ENCODE data around the gene TMEM184B. TPM values are rescaled to one million over a fixed set of nuclear protein-coding genes. Genes with fewer than 3 reads are reported as not detected.

The TMEM184B gene
- total and polyA plus RNA-seq, 4 donors = 7.5 to 12.6 (median 9.9) TPM

DNA sequence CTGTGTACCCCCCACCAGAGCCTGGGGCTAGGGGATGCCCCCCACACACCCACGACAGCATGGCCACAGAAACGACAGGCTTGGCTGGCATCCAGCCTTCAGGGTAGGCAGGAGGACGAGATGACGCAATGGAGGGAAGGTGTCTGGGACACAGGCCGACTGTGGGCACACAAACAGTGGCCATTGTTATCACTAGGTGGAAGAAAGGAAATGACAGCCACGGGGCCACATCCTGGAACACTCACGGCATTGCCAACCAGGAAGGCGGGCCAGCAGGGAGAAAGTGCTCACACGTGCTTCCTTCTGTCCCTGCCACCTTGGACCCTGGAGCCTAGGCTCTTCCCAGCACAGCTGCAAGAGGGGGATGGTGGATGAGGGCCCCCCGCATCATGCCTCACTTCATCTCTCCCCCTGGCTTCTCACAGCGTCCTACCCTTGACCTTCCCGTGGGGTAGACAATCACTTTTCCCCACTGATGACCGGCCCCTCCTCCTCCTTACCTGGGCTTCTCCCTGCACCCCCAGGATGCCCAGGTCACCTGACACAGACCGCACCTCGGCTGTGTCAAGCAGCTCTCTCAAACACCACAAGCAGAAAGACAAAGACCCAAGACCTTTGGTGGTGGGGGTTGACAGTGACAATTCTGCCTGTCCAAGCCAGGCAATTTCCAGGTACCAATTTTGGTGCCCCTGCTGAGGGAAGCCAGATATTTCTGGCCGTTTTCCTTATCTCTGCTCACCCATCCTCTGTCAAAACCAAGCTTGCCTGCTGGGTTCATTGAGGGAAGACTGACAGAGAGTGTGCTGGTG is 99.8 kb downstream of the TMEM184B start (continued):
- TF ChIP-seq GABPA (IDR thresholded peaks at IDR 0.05 in 1 of 2, conservative IDR thresholded peaks at IDR 0.05 in 1 of 2) = peak in 1 of 2 donors; percentile 14
- TF ChIP-seq, protein P1, sequence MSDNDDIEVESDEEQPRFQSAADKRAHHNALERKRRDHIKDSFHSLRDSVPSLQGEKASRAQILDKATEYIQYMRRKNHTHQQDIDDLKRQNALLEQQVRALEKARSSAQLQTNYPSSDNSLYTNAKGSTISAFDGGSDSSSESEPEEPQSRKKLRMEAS (IDR thresholded peaks at IDR 0.05) = peak; percentile 89
- TF ChIP-seq FOXA2 (IDR thresholded peaks at IDR 0.05) = peak; percentile 23

DNA sequence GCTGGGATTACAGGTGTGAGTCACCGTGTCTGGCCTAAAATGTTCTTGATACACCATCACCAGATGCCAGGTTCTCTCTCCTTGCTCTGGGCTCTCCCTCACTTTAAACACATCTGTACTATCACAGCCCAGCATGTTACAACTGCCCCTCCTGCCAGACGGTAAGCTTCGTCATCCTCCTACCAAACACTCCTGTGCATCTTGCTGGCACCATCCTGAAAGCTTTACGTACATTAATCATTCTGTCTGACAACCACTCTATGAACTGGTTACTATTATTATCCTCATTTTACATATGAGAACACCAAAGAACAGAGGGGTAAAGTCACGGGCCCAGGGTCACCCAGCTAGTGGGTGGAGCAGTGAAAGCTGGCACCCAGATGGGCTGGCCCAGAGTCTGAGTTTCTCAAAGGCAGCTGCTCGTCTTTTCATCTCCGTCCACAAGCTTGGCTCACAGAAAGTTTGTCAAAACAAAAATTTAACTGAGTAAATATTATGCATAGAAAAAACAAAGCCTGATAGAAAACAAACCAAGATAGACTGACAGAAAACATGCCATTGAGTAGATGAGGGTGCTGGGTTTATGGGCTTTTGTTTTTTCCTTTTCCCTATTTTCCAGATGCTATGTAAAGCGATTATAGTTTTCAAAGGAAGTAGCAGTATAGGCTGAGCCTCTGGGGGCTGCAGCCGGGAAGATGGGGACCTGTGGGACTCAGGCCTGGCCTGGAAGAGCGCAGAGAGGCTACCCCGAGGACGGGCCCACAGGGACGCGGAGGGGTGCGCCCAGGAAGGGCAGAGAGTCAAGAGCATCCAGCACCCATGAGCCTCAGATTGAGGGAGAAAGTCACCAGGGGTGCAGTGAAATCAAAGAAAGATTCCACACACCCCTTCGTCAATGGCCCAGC is 100.6 kb downstream of the TMEM184B start:
- DNase-seq (ENCODE audit: low spot score) = no peak
- 77% methylated on average over 16 of the region's 16 CpGs for whole genome bisulfite sequencing
- Histone ChIP-seq H3K4me1 (ENCODE audit: control insufficient read depth in 4 of 4, insufficient read depth in 4 of 4, low read length in 3 of 4) (peaks cover 4 to 12% (median 7%) of the 10 kb centered on the region in 4 donors), H3K36me3 (ENCODE audit: control insufficient read depth in 4 of 4, insufficient read depth in 3 of 4, low read depth in 1 of 4, low read length in 3 of 4) (peaks cover 0 to 1% (median 0%) of the 10 kb centered on the region in 4 donors), H3K27ac (ENCODE audit: low read depth in 1 of 2, low read length in 2 of 2) (peak overlapping the region; percentile 17 to 52), H3K9me3 (ENCODE audit: control insufficient read depth in 4 of 4, low read length in 3 of 4) (no peaks in the 10 kb centered on the region), H3K4me3 (ENCODE audit: low read depth in 1 of 3, low read length in 3 of 3) (no peak overlapping the region), H3K27me3 (ENCODE audit: control insufficient read depth in 4 of 4, insufficient read depth in 4 of 4, low read length in 3 of 4) (no peaks in the 10 kb centered on the region), H3K9ac (ENCODE audit: low read depth in 1 of 2, low read length in 2 of 2) (peak overlapping the region in 1 of 2 donors; percentile 17)
- TF ChIP-seq FOXA1 (IDR thresholded peaks at IDR 0.05) (no peak), YY1 (IDR thresholded peaks at IDR 0.05) (no peak), HNF4G (IDR thresholded peaks at IDR 0.05) (no peak), NR2F2 (IDR thresholded peaks at IDR 0.05) (no peak), TAF1 (conservative IDR thresholded peaks at IDR 0.05) (no peak), HNF4A (conservative IDR thresholded peaks at IDR 0.05) (no peak), JUND (IDR thresholded peaks at IDR 0.05) (no peak), EGR1 (IDR thresholded peaks at IDR 0.05; ENCODE audit: low read depth in 2 of 2) (no peak), FOXA2 (IDR thresholded peaks at IDR 0.05) (no peak), GABPA (IDR thresholded peaks at IDR 0.05 in 1 of 2, conservative IDR thresholded peaks at IDR 0.05 in 1 of 2) (no peak), RAD21 (IDR thresholded peaks at IDR 0.05) (no peak), RXRA (IDR thresholded peaks at IDR 0.05) (no peak), SP1 (IDR thresholded peaks at IDR 0.05) (no peak)
- TF ChIP-seq, protein P2, sequence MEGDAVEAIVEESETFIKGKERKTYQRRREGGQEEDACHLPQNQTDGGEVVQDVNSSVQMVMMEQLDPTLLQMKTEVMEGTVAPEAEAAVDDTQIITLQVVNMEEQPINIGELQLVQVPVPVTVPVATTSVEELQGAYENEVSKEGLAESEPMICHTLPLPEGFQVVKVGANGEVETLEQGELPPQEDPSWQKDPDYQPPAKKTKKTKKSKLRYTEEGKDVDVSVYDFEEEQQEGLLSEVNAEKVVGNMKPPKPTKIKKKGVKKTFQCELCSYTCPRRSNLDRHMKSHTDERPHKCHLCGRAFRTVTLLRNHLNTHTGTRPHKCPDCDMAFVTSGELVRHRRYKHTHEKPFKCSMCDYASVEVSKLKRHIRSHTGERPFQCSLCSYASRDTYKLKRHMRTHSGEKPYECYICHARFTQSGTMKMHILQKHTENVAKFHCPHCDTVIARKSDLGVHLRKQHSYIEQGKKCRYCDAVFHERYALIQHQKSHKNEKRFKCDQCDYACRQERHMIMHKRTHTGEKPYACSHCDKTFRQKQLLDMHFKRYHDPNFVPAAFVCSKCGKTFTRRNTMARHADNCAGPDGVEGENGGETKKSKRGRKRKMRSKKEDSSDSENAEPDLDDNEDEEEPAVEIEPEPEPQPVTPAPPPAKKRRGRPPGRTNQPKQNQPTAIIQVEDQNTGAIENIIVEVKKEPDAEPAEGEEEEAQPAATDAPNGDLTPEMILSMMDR (IDR thresholded peaks at IDR 0.05; ENCODE audit: low read depth, low read length, missing input control) = no peak
- TF ChIP-seq, protein P3, sequence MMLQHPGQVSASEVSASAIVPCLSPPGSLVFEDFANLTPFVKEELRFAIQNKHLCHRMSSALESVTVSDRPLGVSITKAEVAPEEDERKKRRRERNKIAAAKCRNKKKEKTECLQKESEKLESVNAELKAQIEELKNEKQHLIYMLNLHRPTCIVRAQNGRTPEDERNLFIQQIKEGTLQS (IDR thresholded peaks at IDR 0.05) = no peak
- TF ChIP-seq, protein P4, sequence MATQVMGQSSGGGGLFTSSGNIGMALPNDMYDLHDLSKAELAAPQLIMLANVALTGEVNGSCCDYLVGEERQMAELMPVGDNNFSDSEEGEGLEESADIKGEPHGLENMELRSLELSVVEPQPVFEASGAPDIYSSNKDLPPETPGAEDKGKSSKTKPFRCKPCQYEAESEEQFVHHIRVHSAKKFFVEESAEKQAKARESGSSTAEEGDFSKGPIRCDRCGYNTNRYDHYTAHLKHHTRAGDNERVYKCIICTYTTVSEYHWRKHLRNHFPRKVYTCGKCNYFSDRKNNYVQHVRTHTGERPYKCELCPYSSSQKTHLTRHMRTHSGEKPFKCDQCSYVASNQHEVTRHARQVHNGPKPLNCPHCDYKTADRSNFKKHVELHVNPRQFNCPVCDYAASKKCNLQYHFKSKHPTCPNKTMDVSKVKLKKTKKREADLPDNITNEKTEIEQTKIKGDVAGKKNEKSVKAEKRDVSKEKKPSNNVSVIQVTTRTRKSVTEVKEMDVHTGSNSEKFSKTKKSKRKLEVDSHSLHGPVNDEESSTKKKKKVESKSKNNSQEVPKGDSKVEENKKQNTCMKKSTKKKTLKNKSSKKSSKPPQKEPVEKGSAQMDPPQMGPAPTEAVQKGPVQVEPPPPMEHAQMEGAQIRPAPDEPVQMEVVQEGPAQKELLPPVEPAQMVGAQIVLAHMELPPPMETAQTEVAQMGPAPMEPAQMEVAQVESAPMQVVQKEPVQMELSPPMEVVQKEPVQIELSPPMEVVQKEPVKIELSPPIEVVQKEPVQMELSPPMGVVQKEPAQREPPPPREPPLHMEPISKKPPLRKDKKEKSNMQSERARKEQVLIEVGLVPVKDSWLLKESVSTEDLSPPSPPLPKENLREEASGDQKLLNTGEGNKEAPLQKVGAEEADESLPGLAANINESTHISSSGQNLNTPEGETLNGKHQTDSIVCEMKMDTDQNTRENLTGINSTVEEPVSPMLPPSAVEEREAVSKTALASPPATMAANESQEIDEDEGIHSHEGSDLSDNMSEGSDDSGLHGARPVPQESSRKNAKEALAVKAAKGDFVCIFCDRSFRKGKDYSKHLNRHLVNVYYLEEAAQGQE (IDR thresholded peaks at IDR 0.05) = no peak
- TF ChIP-seq, protein P1 (IDR thresholded peaks at IDR 0.05) = no peak
- TF ChIP-seq, protein P5, sequence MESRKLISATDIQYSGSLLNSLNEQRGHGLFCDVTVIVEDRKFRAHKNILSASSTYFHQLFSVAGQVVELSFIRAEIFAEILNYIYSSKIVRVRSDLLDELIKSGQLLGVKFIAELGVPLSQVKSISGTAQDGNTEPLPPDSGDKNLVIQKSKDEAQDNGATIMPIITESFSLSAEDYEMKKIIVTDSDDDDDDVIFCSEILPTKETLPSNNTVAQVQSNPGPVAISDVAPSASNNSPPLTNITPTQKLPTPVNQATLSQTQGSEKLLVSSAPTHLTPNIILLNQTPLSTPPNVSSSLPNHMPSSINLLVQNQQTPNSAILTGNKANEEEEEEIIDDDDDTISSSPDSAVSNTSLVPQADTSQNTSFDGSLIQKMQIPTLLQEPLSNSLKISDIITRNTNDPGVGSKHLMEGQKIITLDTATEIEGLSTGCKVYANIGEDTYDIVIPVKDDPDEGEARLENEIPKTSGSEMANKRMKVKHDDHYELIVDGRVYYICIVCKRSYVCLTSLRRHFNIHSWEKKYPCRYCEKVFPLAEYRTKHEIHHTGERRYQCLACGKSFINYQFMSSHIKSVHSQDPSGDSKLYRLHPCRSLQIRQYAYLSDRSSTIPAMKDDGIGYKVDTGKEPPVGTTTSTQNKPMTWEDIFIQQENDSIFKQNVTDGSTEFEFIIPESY (IDR thresholded peaks at IDR 0.05) = no peak

Measured in liver (tissue), 9 donors.